SK-N-SH (cell line): ENCODE results near the gene GPR89B.
"Not testable (repeated sequence)": the region's sequence is repeated elsewhere in the genome, so short reads cannot be mapped to it uniquely, and the experiment has no call there.

Experiments
- EP300 ChIP-seq, 2 experiments: IDR thresholded peaks; 2 replicates each; pipeline versions ENCODE4 v1.4.0 to v1.6.1; 2012; ENCODE audit warnings: borderline replicate concordance in 1 of 2, low read depth in 1 of 2, low read length in 1 of 2
- YY1 ChIP-seq: IDR thresholded peaks from 2 replicates; pipeline ENCODE4 v1.4.0; 2012; ENCODE audit warnings: low read depth, mild to moderate bottlenecking
- TF ChIP-seq, protein P1 (sequence below): fragments of 200-600 bp; sonication (generic); IDR thresholded peaks from 2 replicates; pipeline ENCODE4 v1.6.1; 2017; ENCODE audit warnings: antibody characterized with exemption, mild to moderate bottlenecking, moderate library complexity

DNA sequence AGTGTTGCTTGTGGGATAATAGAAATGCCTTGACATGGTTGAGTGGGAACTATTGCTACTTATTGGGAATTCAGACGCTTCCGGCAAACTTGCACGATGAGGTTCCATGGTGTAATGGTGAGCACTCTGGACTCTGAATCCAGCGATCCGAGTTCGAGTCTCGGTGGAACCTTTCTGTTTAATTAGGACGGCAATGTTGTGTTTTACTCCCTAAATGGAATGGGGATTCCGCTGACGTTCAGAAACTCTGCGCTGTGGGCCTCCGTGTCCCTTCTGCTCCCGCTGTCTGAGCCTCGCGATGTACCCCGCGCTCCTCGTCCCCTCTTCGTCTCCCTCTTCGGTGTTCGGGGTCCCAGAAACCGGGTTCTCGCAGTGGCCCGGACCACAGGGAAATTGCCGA lies 104.5 kb downstream of the GPR89B start:
- TF ChIP-seq, protein P1, sequence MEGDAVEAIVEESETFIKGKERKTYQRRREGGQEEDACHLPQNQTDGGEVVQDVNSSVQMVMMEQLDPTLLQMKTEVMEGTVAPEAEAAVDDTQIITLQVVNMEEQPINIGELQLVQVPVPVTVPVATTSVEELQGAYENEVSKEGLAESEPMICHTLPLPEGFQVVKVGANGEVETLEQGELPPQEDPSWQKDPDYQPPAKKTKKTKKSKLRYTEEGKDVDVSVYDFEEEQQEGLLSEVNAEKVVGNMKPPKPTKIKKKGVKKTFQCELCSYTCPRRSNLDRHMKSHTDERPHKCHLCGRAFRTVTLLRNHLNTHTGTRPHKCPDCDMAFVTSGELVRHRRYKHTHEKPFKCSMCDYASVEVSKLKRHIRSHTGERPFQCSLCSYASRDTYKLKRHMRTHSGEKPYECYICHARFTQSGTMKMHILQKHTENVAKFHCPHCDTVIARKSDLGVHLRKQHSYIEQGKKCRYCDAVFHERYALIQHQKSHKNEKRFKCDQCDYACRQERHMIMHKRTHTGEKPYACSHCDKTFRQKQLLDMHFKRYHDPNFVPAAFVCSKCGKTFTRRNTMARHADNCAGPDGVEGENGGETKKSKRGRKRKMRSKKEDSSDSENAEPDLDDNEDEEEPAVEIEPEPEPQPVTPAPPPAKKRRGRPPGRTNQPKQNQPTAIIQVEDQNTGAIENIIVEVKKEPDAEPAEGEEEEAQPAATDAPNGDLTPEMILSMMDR: not testable (repeated sequence)
- not testable (repeated sequence) for TF ChIP-seq YY1; EP300 (IDR thresholded peaks at IDR 0.05; ENCODE audit: borderline replicate concordance in 1 of 2, low read depth in 1 of 2, low read length in 1 of 2)
